Fibroblast of lung (primary cell): Measurements from ENCODE around the gene EDN2.

Experiments
- EZH2 ChIP-seq: IDR thresholded peaks from 2 replicates; pipeline ENCODE4 v1.5.1; 2012; ENCODE audit warnings: low read length, control low read depth, mild to moderate bottlenecking; ENCODE audit errors: missing control alignments
- TF ChIP-seq, protein P1 (sequence below), 2 donors: IDR thresholded peaks in 1 of 2; conservative IDR thresholded peaks in 1 of 2; 1 replicate in 1 of 2; 2 replicates in 1 of 2; pipeline ENCODE4 v1.5.1; 2011 to 2012; ENCODE audit warnings: low read length in 2 of 2, control low read depth in 1 of 2, inconsistent platforms in 1 of 2, low read depth in 1 of 2, mild to moderate bottlenecking in 1 of 2

DNA sequence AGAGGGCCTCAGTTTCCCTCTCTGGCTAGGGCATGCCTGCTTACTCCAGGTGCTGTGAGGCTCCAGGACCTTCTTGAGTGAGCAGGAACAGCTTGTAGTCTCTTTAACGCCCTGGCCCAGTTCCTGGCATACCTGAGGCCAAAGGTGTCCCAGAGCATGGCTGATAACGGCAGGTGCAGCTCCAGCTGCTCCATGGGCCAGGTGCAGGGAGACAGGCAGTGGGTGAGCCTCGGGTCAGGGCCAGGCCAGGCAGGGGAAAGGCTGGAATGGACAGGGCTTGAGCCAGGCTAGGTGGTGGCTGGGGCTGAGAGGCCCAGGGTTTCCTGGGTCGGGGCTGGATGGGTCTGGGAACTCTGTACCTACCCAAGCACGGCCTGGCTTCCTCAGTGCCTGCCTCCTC lies 18.3 kb downstream of the EDN2 start:
- TF ChIP-seq, protein P1, sequence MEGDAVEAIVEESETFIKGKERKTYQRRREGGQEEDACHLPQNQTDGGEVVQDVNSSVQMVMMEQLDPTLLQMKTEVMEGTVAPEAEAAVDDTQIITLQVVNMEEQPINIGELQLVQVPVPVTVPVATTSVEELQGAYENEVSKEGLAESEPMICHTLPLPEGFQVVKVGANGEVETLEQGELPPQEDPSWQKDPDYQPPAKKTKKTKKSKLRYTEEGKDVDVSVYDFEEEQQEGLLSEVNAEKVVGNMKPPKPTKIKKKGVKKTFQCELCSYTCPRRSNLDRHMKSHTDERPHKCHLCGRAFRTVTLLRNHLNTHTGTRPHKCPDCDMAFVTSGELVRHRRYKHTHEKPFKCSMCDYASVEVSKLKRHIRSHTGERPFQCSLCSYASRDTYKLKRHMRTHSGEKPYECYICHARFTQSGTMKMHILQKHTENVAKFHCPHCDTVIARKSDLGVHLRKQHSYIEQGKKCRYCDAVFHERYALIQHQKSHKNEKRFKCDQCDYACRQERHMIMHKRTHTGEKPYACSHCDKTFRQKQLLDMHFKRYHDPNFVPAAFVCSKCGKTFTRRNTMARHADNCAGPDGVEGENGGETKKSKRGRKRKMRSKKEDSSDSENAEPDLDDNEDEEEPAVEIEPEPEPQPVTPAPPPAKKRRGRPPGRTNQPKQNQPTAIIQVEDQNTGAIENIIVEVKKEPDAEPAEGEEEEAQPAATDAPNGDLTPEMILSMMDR (conservative IDR thresholded peaks at IDR 0.05 in 1 of 2, IDR thresholded peaks at IDR 0.05 in 1 of 2; ENCODE audit: low read depth in 1 of 2, low read length in 2 of 2), result no peak
- no peak for TF ChIP-seq EZH2
